Measurements from ENCODE around the gene CADPS2. TPM values are rescaled to one million over a fixed set of nuclear protein-coding genes. Genes with fewer than 3 reads are reported as not detected.

Gene CADPS2
- total and polyA plus RNA-seq, 10 of the 15 experiments (the other 5 are each of a cell fraction or from before 2014, with no cell fraction given): 0.05 to 7.5 (median 0.25) TPM

GRCh38 chr7:122532406-122533269, 353.6 kb downstream of the CADPS2 start:
- no peak overlapping the region for H3K4me2 ChIP-seq (ENCODE audit: control insufficient read depth, insufficient read depth)
- H3K9me3 ChIP-seq (replicated peaks; ENCODE audit: control insufficient read depth, insufficient read depth, low read length): no peaks in the 10 kb centered on the region
- H4K20me1 ChIP-seq (ENCODE audit: control insufficient read depth, insufficient read depth): no peaks in the 10 kb centered on the region
- no peaks in the 10 kb centered on the region for H3K36me3 ChIP-seq (ENCODE audit: control insufficient read depth in 2 of 2, insufficient read depth in 2 of 2, low read length in 1 of 2)
- no peak overlapping the region for H3K9ac ChIP-seq (ENCODE audit: control insufficient read depth, insufficient read depth, low read length)
- in situ Hi-C loops (cut with MboI) (loop anchor here (5.0 kb wide), 2 partner anchors 310 to 440 kb away; no protein-coding TSS in a partner anchor), intact Hi-C loops (cut with micrococcal nuclease; ENCODE audit: unreplicated experiment) (loop anchor here (5.0 kb wide), 1 partner anchor 515 kb away; no protein-coding TSS in a partner anchor)
- H3K27me3 ChIP-seq (replicated peaks in 1 of 2; ENCODE audit: control insufficient read depth in 2 of 2, insufficient read depth in 2 of 2, low read length in 1 of 2): no peaks in the 10 kb centered on the region
- H3K79me2 ChIP-seq (ENCODE audit: control insufficient read depth, insufficient read depth, low read length): no peaks in the 10 kb centered on the region
- TF ChIP-seq RAD21 (IDR thresholded peaks at IDR 0.05; ENCODE audit: insufficient read depth, low read depth, low read length): peak; percentile 31; the same call in 1 of the 2 replicates
- TF ChIP-seq, protein P1, sequence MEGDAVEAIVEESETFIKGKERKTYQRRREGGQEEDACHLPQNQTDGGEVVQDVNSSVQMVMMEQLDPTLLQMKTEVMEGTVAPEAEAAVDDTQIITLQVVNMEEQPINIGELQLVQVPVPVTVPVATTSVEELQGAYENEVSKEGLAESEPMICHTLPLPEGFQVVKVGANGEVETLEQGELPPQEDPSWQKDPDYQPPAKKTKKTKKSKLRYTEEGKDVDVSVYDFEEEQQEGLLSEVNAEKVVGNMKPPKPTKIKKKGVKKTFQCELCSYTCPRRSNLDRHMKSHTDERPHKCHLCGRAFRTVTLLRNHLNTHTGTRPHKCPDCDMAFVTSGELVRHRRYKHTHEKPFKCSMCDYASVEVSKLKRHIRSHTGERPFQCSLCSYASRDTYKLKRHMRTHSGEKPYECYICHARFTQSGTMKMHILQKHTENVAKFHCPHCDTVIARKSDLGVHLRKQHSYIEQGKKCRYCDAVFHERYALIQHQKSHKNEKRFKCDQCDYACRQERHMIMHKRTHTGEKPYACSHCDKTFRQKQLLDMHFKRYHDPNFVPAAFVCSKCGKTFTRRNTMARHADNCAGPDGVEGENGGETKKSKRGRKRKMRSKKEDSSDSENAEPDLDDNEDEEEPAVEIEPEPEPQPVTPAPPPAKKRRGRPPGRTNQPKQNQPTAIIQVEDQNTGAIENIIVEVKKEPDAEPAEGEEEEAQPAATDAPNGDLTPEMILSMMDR (IDR thresholded peaks at IDR 0.05 in 2 of 3, conservative IDR thresholded peaks at IDR 0.05 in 1 of 3; ENCODE audit: control insufficient read depth in 2 of 3, extremely low read depth in 1 of 3, insufficient read depth in 1 of 3, low read depth in 3 of 3, low read length in 3 of 3): peak in 2 of 3 experiments; percentile 41 to 47; a peak in 3 of 6 replicates
- TF ChIP-seq SMC3 (IDR thresholded peaks at IDR 0.05; ENCODE audit: borderline replicate concordance, low read length): peak; percentile 15; the same call in 1 of the 2 replicates
- TF ChIP-seq TARDBP (IDR thresholded peaks at IDR 0.05; ENCODE audit: borderline replicate concordance): no peak
- POLR2A ChIA-PET: no interaction called here
- no peak for FAIRE-seq
- H3K27ac ChIP-seq (ENCODE audit: control insufficient read depth, insufficient read depth): no peak overlapping the region
- RAD21 ChIA-PET (ENCODE audit: unreplicated experiment): interaction anchor here (0.7 to 10.2 kb wide), 20 partner anchors 10 to 834 kb away, joined by 3 to 173 read pairs (median 4); no protein-coding TSS in a partner anchor
- CTCF ChIA-PET: interaction anchor here (0.6 to 8.5 kb wide), 51 partner anchors 9 to 835 kb away, joined by 3 to 220 read pairs (median 4); no protein-coding TSS in a partner anchor
- DNase-seq (ENCODE audit: low read depth, low spot score): no peak
- no TSS peak for BruUV-seq (replicated peaks)
- H3K4me3 ChIP-seq: no peak overlapping the region
- peak; percentile 55 for ATAC-seq
- H3K4me1 ChIP-seq (ENCODE audit: control insufficient read depth, insufficient read depth, low read length): no peaks in the 10 kb centered on the region
- SMC1A ChIA-PET (ENCODE audit: uncharacterized antibody, unreplicated experiment): interaction anchor here (0.7 to 5.4 kb wide), 26 partner anchors 10 to 627 kb away, joined by 3 to 36 read pairs (median 4); no protein-coding TSS in a partner anchor
- WGBS (ENCODE audit: insufficient coverage, insufficient replicate concordance, low lambda C conversion rate, missing lambda C conversion rate): 16% methylated on average over 9 of the region's 9 CpGs
- no peak overlapping the region for H2AFZ ChIP-seq (ENCODE audit: control insufficient read depth, low read depth, low read length)
